ENCODE results near the gene GNB1L. TPM values are rescaled to one million over a fixed set of nuclear protein-coding genes. Genes with fewer than 3 reads are reported as not detected.

GNB1L gene
- total RNA-seq, 2 experiments from 2014 or later, result 8.8 to 9.8 TPM

- no peak overlapping the region for H3K27ac Mint-ChIP-seq
- intact Hi-C loops (cut with micrococcal nuclease), result no loop called here
- peaks cover 11% of the 10 kb centered on the region for H3K4me1 Mint-ChIP-seq (ENCODE audit: low read depth)
- H3K4me3 Mint-ChIP-seq, result no peak overlapping the region
- no peaks in the 10 kb centered on the region for H3K9me3 Mint-ChIP-seq
- H3K27me3 Mint-ChIP-seq (ENCODE audit: low read depth), result no peaks in the 10 kb centered on the region
- H3K36me3 Mint-ChIP-seq (ENCODE audit: low read depth), result no peaks in the 10 kb centered on the region
- DNase-seq, result no peak
- CTCF ChIA-PET, result no interaction called here
These were observed 44.1 kb downstream of the GNB1L start for GRCh38 chr22:19810381-19811201.

GRCh38 chr22:19809741-19810140, 44.9 kb downstream of the GNB1L start:
- H3K9me3 Mint-ChIP-seq, result no peaks in the 10 kb centered on the region
- H3K4me3 Mint-ChIP-seq, result no peak overlapping the region
- H3K36me3 Mint-ChIP-seq (ENCODE audit: low read depth), result peaks cover 2% of the 10 kb centered on the region
- H3K27ac Mint-ChIP-seq, result no peak overlapping the region
- peaks cover 11% of the 10 kb centered on the region for H3K4me1 Mint-ChIP-seq (ENCODE audit: low read depth)
- H3K27me3 Mint-ChIP-seq (ENCODE audit: low read depth), result no peaks in the 10 kb centered on the region
- intact Hi-C loops (cut with micrococcal nuclease), result no loop called here
- DNase-seq, result no peak
- CTCF ChIA-PET, result interaction anchor here (0.6 kb wide), 1 partner anchor 735 kb away, joined by 3 read pairs; no protein-coding TSS in a partner anchor

- H3K4me3 Mint-ChIP-seq, result no peak overlapping the region
- intact Hi-C loops (cut with micrococcal nuclease), result no loop called here
These were observed 45.7 kb downstream of the GNB1L start for GRCh38 chr22:19808873-19809478.

GRCh38 chr22:19807914-19808872, 46.5 kb downstream of the GNB1L start:
- CTCF ChIA-PET, result interaction anchor here (0.6 kb wide), 1 partner anchor 793 kb away, joined by 3 read pairs; no protein-coding TSS in a partner anchor

More at GRCh38 chr22:19808873-19809478, 45.7 kb downstream of the GNB1L start:
- CTCF ChIA-PET, result no interaction called here
- peaks cover 2% of the 10 kb centered on the region for H3K36me3 Mint-ChIP-seq (ENCODE audit: low read depth)
- no peak for DNase-seq
- peaks cover 11% of the 10 kb centered on the region for H3K4me1 Mint-ChIP-seq (ENCODE audit: low read depth)
- no peak overlapping the region for H3K27ac Mint-ChIP-seq
- no peaks in the 10 kb centered on the region for H3K27me3 Mint-ChIP-seq (ENCODE audit: low read depth)
- H3K9me3 Mint-ChIP-seq, result no peaks in the 10 kb centered on the region

GRCh38 chr22:19807161-19807913, 47.3 kb downstream of the GNB1L start:
- Mint-ChIP-seq H3K36me3 (ENCODE audit: low read depth) (peaks cover 2% of the 10 kb centered on the region), H3K4me3 (no peak overlapping the region), H3K27ac (no peak overlapping the region), H3K9me3 (no peaks in the 10 kb centered on the region), H3K4me1 (ENCODE audit: low read depth) (peaks cover 11% of the 10 kb centered on the region), H3K27me3 (ENCODE audit: low read depth) (no peaks in the 10 kb centered on the region)
- CTCF ChIA-PET, result interaction anchor here (0.6 kb wide), 1 partner anchor 792 kb away, joined by 3 read pairs; no protein-coding TSS in a partner anchor
- intact Hi-C loops (cut with micrococcal nuclease), result no loop called here
- no peak for DNase-seq

More at GRCh38 chr22:19807914-19808872, 46.5 kb downstream of the GNB1L start:
- intact Hi-C loops (cut with micrococcal nuclease), result no loop called here
- Mint-ChIP-seq H3K9me3 (no peaks in the 10 kb centered on the region), H3K4me3 (no peak overlapping the region), H3K4me1 (ENCODE audit: low read depth) (peaks cover 11% of the 10 kb centered on the region), H3K36me3 (ENCODE audit: low read depth) (peaks cover 2% of the 10 kb centered on the region), H3K27ac (no peak overlapping the region), H3K27me3 (ENCODE audit: low read depth) (no peaks in the 10 kb centered on the region)
- DNase-seq, result no peak

GRCh38 chr22:19806213-19807160, 48.2 kb downstream of the GNB1L start:
- intact Hi-C loops (cut with micrococcal nuclease), result no loop called here
- Mint-ChIP-seq H3K9me3 (no peaks in the 10 kb centered on the region), H3K27me3 (ENCODE audit: low read depth) (no peaks in the 10 kb centered on the region), H3K36me3 (ENCODE audit: low read depth) (peaks cover 2% of the 10 kb centered on the region), H3K4me1 (ENCODE audit: low read depth) (peaks cover 11% of the 10 kb centered on the region), H3K4me3 (no peak overlapping the region), H3K27ac (no peak overlapping the region)
- CTCF ChIA-PET, result no interaction called here
- DNase-seq, result no peak

GRCh38 chr22:19805821-19806212, 48.9 kb downstream of the GNB1L start:
- intact Hi-C loops (cut with micrococcal nuclease), result no loop called here

GRCh38 chr22:19803736-19804267, 50.9 kb downstream of the GNB1L start:
- CTCF ChIA-PET, result no interaction called here
- Mint-ChIP-seq H3K27ac (no peak overlapping the region), H3K9me3 (no peaks in the 10 kb centered on the region), H3K4me1 (ENCODE audit: low read depth) (no peaks in the 10 kb centered on the region), H3K36me3 (ENCODE audit: low read depth) (peaks cover 2% of the 10 kb centered on the region), H3K4me3 (no peak overlapping the region), H3K27me3 (ENCODE audit: low read depth) (no peaks in the 10 kb centered on the region)
- intact Hi-C loops (cut with micrococcal nuclease), result no loop called here
- no peak for DNase-seq

More at GRCh38 chr22:19805821-19806212, 48.9 kb downstream of the GNB1L start:
- Mint-ChIP-seq H3K36me3 (ENCODE audit: low read depth) (peaks cover 2% of the 10 kb centered on the region), H3K27me3 (ENCODE audit: low read depth) (no peaks in the 10 kb centered on the region), H3K4me1 (ENCODE audit: low read depth) (peaks cover 4% of the 10 kb centered on the region), H3K4me3 (no peak overlapping the region), H3K9me3 (no peaks in the 10 kb centered on the region), H3K27ac (no peak overlapping the region)
- DNase-seq, result no peak
- CTCF ChIA-PET, result no interaction called here

GRCh38 chr22:19802894-19803735, 51.6 kb downstream of the GNB1L start:
- Mint-ChIP-seq H3K4me1 (ENCODE audit: low read depth) (no peaks in the 10 kb centered on the region), H3K27ac (no peak overlapping the region), H3K27me3 (ENCODE audit: low read depth) (no peaks in the 10 kb centered on the region), H3K9me3 (no peaks in the 10 kb centered on the region), H3K4me3 (no peak overlapping the region), H3K36me3 (ENCODE audit: low read depth) (peaks cover 2% of the 10 kb centered on the region)
- intact Hi-C loops (cut with micrococcal nuclease), result no loop called here
- CTCF ChIA-PET, result no interaction called here
- DNase-seq, result no peak
